IPS-NIHi7 (cell line): ENCODE data around the gene NSD1.
A peak's percentile ranks its signal among the peaks of the same experiment; 100 is the strongest.

ENCODE experiments used
- DNase-seq: peaks from one replicate; pipeline ENCODE4 v3.0.0; 2012; ENCODE audit warnings: mixed read lengths; ENCODE audit errors: extremely low spot score

NSD1 gene

DNA sequence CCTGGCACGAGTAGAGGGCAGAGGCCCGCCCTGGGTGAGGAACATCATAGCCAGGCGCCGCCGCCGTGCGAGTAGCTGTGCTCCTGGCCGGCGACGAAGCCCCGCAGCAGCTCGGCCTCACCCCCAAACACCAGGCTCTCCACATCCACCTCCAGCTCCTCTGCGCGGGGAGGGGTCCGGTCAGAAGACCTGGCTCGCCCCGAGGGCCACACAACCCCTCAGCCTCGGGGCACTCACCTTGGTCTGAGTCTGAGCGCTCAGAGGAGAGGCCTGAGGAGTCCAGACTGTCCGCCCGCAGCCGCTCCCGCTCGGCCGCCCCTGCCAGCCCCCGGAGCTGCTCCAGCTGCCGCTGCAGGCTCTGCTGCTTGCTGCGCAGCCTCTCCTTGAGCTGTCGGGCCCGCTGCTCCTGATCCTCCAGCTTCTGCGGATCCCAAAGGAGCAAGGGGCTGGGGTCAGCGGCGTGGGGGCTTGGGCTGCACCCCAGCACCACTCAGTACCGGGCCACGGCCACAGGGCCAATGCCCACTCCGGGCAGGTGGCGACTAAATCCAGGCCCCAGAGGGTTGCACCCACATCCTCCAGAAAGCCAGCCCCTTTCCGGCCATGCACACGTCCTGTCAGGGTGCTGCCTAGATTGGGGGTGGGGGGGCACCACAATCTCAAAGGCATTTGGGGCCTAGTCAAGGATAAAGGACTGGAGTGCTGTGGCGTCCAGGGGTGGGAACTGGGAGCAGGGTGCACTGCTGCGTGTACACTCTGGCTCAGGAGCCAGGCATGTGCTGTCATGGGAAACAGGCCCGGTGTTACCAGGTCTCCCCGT lies 174.2 kb downstream of the NSD1 start:
- DNase-seq: no peak

DNA sequence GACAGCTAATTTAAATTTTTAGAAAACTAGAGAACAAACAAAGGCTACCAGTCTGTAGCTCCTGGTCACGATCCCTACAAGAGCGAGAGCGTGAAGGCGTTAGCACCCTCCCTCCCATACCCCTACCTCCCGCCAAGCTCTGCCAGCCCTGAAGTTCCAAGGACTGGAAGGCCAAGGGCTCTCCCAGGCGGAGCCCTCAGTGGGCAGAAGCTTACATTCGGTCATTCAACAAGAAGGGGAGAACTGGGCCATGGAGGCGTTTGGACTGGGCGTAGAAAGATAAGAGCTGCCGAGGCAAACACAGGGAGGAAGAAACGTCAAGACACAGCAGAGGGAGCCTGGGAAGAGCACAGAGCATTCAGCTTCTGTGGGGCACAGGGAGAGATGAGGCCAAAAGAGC lies 175.2 kb downstream of the NSD1 start:
- no peak for DNase-seq

DNA sequence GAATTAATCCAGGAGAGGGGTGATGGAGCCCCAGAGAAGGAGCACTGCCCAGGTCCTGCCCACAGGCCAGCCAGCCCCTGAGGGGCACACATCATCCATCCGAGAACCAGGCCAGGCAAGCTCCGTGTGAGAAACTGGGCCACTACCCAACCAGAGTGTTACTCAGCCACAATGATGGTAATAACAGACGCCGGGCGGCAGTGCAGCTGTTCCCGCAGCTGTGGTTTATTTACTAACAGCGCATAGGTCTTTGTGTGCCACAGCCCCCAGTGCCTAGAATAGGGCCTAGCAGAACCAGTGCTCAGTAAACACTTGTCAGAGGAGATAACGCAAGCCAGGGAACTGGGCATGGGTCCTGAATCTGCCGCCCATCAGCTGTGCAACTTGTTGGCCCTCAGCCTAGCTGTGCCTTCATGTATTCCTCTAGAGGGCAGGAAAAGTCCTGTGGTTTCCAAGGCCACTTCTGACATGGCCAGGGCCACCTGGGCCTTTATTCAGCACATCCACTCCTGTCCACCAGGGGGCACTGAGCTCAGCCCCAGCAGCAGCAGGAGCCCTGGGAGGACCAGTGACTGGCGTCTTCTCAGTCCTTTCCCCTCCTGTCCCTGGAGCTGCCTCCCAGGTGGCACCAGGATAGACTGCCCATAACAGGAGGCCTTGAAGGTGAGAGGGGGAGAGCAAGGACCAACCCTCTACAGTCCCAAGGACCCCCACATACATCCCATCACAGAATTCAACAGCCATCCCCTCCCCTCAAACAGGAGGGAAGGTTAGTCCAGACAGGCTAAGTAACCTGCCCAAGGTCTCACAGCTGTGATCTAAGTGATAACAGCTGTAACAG lies 176.0 kb downstream of the NSD1 start:
- peak; percentile 83 for DNase-seq

DNA sequence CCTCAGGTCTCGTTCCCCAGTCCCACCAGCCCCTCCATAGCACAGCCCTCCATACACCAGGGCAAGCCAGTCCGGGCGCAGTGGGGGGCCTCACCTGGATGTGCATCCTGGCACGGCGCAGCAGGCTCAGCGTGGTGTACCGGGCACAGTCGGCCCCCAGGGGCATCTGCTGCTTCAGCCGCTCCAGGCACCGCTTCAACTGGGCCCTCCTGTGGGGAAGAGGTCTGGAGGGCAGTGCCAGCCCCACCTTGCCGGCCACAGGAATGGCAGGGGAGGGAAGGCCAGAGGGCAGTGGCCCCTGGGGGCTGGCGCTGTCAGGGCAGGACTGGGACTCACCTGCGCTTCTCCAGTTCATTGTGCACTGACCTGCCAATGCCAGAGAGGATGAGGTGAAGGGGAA lies 176.8 kb downstream of the NSD1 start:
- DNase-seq: no peak

DNA sequence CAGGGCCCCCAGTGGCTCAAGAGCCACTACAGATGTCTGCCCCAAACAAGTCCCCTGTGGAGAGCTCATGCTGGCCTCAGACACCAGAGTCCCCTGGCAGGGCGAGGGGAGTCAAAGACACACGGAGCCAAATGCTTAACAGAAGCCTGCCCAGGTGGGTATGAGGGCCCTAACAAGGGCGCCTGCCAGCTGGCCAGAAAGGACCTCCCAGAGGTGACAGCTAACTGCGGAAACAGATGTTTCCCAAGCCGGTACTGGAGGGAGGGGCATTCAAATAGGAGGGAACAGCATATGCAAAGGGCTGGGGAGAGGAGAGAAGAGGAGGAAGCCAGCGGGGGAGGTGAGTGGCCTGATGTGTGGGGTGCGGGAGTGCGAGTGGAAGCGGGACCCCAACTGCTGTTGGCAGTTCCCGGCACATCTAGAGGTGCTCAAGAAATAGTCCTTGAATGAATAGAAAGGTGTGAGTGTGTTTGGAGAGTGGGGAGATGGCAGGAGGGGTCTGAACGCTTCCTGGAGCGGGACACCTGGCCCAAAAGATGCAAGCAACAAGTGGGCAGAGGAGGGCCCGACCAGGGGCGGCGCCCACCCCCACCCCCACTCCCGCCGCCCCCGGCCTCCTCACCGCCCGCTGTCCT lies 177.3 kb downstream of the NSD1 start:
- DNase-seq: no peak

DNA sequence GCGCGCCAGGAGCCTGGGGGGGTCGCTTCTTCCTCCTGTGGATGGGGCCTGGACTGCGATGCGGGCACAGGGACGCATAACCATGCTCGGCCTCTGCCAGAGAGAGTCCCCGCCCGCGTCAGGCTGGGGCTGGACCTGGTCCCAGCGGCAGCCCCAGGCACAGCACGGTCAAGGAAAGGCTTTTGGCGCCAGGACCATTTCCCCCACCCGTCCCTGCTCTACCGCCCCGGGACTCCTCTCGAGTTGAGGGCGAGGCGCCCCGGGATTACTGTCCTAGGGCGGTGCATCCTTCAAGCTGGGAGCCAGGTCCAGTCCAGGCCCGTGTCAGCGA lies 177.8 kb downstream of the NSD1 start:
- no peak for DNase-seq

DNA sequence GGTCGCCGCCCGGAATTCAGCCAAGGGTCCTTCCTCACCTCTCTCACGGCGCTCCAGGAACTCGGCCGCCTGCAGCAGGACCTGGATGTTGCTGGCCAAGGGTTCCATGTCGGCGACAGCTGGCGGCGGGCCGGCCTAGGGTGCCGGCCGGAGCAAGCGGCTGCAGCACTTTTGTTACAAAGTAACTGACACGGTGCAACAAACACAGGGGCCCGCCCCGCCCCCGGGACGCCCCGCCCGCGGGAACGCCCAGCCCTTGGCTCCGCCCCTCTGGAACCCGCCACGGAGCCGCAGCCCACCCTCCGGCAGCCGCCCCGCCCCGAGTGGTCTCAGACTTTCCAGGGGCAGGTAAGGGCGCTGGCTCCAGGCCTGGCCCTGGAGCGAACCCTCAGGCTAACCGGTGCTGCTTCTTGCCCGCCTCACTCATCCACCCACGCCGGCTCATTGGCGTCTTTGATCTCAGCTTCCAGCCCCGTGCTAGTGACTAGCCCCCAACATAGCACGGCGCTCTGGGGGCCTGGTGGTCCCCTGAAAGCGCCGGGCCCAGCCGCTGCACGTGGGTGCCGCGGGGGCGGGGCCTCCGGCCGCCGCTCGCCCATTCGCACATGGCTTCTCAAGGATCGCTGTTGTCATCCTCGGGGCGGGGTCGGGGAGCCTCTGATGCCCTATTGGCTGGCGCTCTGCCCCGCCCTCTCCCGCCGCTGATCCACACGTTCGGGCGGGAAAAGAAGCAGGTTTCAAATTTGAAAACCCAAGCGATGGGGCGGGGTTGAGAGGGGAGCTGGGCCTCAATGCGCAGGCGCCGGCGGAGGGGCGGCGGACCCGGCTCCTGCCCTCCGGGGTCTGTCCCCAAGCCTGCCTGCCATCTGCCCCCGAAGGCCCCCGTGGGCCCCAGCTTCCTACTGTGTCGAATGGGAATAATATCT lies 178.4 kb downstream of the NSD1 start, which contains the start of gene MXD3:
MXD3 (minus strand) TSS at position 176 of the 926 bp plus-strand sequence; CDS start at position 108, 68 bp downstream.
- peak; percentile 94 for DNase-seq

DNA sequence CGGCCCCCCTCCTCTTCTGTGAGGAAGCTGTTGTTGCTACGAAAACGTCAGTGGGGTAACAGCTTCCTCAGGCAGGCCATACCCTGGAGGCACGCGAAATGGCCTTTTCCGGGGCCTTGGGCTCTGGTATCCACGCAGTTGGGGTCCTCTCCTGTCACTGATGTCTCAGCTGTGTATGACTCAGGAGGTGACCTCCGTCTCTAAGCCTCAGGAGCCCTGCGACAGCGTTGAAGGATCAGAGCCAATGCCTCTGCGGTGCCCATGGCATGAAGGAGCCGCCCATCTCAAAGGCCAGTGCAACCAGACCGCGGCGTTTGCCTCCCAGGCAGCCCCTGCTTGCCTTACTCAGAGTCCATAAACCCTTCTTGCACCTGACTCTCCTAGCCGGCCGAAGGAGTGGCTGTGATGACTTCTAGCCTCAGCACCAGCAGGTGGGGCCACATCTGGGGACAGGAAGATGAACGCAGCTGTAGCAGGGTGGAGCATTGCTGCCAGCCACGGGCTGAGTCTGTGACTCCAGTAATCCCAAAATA lies 179.1 kb downstream of the NSD1 start:
- DNase-seq: peak; percentile 54

DNA sequence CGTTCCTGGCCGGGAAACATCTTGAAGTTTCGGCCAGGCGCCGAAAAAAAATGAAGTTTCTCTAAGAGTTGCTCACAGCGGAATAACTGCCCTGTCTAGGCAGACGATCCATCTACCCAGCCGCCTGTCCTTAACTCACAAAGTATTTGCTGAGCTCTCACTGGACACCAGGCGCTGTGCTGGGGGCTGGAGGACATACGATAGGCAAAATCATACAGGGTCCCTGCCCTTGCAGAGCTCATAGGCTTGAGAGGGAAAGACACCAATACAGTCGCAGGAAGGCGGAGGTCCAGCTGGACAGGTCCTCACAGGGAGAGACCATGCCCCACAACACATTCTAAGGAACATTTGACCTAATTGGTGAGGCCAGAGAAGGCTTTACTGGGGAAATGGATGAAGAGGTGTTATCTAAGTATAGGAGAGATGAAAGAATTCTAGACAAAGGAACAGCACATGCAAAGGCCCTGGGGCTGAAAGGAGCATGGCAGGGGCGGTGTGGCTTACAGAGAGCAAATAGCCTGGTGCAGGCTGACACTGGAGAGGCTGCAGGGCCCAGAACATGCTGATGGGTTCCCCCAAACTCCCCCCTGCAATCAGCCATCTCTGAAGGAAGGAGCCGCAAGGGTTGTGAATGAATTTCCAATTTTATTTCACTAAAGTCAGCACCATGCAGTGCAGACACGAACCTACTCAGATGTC lies 180.1 kb downstream of the NSD1 start:
- DNase-seq: no peak

DNA sequence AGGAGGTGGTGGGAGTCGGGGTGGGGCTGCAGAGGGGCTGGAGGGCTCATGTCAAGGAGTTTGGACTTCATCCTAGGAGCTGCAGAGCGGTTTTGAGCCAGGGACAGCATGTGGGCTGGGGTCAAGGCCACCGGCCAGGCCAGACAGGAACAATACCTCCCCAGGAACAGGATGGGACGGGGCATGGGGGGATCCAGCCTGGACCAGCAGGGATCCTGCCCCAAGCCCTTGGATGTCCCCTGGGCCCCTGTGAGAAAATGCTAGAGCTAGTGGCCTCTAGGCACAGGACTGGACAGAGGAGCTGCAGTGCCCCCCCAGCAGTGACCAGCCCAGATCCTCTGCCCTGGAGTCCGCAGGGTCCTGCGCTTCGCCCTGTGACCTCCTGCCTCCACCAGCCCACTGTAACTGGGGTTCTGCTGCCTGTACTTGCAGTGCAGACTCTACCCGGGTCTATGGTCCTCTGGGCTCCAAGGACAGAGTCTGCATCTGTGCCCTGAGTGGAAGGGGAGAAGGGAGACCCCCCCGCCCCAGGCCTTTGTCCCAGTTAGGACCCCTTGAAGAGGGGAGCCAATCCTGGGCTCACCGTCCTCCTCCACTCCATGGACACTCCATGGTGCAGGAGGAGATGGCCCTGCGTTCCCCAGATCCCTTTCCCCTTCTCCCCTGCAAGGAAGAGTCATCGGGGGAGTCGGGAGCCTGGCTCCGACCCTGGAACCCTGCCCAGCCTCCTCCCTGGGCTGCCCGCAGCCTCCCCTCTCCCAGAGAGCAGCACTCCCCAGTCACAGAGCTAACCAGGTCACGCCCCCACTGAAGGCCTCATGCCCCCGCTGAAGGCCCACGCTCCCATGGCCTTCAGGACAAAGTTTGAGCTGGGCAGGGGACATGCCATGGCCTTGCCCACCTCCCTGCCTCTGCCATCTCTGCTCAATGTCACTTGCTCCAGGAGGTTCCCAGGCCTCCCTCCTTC lies 181.1 kb downstream of the NSD1 start:
- no peak for DNase-seq

DNA sequence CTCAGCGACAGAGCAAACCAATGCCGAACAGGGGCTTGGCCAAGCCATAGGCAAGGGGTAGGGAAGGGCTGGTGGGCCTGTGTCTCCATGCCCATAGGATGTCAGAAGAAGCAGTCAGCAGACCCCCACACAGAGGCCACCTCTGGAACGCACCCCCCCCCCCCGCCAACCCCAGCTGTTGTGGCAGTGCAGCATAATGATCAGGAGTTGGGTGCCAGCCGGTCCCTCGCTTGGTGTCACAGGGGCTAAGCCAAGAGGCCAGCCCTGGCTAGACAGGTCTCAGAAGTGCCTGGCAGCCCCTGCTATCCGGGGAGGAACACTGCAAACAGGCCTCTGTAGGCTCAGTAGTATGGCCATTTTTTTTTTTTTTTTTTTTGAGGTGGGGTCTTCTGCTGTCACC lies 181.8 kb downstream of the NSD1 start:
- no peak for DNase-seq

DNA sequence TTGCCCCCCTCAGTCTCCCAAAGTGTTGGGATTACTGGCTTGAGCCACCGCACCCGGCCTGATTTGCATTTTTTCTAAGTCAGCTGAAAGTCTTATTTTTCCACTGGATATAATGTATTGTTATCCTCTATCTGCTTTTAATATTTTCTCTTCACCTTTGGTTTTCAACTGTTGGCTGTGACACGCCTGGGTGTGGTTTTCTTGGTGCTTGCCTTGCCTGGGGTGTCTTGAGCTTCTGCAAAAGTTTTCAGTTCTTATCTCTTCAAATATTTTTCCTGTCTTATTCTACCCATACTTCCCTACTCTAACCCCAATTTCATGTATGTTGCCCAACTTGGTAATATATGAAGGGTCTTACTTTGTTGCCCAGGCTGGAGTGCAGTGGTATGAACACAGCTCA lies 182.4 kb downstream of the NSD1 start:
- no peak for DNase-seq

DNA sequence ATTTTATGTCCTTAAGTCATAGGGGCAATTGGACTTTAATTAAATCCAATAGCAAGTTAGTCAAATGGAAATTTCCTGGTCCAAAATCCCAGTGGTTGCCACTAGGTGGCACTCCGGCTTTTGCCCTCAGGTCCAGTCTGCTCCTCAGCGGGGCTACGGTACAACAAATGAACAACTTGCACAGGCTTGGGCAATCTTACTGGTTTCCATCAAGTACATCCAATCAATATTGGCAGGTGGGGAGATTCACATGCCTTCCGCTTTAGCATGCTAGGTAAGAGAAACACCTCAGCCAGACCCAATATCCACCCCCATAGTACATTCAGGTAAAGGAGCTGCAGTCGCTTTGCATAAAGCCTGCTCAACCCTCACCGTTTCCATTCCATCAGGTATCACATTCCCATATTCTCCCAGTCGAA lies 184.4 kb downstream of the NSD1 start:
- DNase-seq: peak; percentile 73

DNA sequence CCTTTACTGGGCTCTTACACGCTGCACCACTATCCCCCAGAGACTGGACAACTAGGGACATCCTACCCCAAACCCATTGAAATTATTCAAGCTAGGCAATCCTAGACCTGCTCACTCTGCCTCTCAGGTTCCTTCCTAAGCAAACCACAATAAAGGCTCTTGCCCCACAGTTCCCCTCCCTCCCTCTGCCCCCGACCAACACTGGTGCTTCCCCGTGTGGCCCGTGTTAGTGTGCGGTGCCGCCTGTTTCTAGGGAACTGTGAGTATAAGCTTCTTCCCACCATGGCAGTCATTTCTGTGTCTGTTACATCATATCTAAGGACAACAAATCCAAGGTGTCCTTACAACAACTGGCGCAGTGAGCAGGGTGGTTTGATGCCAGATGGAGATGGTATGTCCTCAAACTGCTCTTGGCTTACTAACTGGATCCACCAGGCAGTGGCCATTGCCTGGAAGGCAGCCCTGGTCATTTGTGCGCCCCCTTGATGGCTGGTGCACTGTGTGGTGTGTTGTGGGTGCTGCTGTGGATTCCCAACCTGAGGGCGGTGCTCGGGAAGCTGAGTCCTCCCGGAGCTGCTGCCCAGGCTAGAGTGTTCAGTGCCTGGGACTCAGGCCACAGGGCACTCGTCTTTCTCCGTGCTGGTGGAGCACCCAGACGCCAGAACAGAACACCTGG lies 186.5 kb downstream of the NSD1 start:
- DNase-seq: no peak

DNA sequence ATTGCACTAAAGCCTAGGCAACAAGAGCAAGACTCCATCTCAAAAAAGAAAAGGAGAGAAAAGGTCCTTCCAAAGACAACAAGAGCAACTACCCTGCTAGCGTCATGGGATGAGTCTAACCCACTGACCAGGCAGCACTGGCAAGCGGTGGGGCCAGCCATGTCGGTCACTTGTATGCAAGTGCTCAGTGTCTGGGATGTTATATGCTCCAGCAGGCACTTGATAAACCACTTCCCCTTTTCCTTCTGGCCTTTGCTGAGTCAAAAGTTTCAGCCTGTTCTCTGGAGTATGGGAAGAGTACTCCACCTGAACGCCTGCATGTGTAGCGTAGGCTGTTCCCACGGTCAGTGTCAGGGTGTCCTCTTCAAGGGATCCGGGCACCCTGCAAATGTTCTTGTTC lies 187.3 kb downstream of the NSD1 start:
- DNase-seq: no peak

DNA sequence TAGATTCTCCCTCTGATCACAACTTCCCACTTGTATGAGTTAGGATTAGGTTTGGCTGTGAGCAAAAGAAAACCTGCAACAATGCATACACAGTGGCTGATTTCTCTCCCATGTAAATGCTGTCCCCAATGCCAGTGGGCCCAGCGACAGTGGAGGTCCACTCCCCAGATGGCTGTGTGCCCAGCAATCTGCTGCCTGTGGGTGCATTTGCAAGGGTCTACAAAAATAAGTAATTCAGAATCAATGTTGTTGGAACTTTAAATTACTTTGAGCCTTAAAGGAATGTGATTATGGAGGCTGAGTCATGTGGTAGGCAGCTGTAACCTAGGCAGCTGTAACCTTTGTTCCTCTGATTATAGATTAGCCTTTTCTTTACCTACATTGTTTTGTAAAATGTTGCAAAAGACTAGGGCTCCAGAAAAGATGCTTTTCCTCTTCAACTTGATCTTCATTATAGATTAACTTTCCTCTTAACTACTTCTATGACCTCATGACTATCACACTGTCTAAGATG lies 192.4 kb downstream of the NSD1 start:
- DNase-seq: no peak

DNA sequence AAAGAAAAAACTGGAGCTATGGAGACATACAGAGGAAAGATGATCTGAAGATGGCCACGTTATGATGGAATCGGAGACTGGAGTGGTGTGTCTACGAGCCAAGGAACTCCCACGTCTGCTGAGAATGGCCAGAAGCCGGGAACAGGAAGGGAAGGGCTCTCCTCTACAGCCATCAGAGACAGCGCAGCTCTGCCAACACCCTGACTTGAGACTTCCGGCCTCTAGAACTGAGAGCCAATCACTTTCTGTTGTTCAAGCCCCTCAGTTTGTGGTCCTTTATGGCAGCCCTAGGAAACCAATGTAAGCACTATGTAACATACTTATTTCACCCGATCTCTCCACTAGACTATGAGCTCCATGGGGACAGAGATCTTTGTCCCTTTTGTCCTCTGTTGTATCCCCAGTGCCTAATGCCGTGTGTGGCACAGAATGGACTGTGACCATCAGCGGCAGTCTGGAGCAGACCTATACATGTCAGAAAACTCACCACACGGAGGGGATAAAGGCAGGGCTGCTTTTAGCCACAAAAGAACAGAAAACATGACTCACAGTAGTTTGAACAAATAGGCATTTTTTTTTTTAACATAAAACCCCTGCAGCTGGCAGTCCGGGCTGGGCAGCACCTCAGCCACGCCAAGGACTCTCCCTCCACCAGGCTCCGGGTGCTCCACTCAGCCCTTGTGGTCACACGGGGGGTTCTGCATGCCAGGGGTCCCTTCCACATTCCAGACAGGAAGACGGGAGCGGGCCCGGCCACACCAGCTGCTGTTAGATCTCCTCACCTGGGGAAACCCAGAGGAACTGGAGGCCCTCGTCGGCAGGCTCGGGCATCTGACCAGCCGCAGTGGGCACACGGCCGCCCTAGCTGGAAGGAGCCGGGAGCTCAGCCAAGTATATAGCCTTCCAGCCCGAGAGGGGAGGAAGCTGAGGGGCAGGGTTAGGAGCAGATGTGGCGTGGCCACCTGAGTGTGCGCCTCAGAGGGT lies 194.3 kb downstream of the NSD1 start:
- no peak for DNase-seq
